Anterior cingulate cortex (tissue), 58 donors: ENCODE measurements around the gene ITGB3.

ENCODE experiments used
- DNase-seq, 58 donors: peaks; one replicate each; lab custom pipeline; 2025; lab: John Stamatoyannopoulos, UW

Gene ITGB3

DNA sequence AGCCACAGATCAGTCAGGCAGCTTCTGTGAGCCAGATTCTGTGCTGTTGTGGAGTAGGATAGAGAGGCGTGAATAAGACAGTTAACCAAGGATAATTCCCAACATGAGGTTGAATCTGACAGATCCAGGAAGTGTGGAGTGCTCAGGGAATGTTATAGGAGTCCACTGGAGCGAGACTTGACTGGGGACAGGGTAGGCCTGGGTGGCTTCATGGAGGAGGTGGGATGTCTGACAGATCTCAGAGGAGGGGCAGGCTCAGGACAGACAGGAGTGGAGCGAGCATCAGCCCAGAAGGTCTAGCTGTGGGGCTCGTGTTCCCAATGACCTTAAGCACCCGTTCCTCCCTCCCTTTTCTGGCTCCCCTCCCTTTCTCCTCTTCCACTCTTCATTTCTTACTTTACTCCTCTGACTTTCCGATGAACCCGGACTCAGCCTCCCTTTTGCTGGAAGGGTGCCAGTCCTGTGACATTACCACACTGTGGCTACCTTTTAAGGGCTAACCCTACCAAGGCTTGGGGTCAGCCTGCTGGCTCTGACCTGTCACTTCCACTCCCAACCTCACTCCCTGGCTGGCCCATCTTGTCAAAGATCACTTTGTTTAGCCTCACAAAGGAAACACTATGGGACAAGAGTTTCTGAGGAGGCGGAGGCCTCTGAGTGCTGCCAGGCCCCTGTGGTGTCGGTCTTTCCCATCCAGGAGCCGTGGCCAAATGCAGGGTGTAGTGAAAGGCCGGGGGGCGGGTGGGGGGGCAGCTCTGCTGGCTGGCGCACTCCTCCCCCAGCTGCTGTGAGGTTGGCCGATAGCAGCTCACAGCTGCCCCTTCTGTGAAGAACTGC lies 41.6 kb downstream of the ITGB3 start:
- peak in 46 of 58 donors; percentile 5 to 88 (median 39) for DNase-seq

DNA sequence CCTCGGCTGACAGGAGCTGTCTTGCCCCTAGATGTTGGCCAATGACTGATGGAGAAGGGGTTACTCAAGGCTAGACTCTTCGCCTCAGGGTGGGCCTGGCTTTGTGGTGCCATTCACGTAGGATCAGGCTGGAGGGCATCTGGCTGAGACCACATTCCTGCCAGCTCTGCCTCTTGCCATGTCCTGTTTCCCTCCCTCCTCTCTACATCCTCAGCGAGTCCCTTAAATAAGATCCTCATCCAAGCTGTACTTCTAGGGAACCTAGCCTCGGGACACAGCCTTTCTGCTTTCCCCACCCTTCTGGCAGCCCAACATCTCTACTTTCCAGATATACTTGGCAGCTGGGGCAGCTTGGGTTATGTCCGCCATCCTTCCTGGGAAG lies 42.2 kb downstream of the ITGB3 start:
- no peak for DNase-seq

GRCh38 chr17:47297661-47298400 lies 44.2 kb downstream of the ITGB3 start:
- no peak for DNase-seq

DNA sequence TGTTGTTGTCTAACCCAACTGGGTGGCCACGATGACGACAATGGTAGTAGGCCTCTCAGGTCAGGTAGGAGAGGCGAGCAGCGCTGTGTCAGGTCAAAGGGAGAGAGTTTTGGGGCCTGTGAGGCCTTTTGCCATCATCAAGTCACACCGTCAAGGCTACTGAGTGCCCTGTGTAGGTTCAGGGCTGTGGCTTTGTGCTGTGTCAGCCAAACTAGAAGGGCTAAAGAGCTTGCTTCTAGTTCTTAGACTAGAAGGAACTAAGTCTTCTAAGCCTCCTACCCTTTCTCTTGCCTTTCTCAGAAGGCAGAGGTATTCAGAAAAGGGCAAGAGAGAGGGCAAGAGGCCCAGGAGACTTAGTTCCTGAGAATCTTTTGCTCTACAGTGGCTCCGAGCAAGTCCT lies 45.1 kb downstream of the ITGB3 start:
- DNase-seq: no peak

DNA sequence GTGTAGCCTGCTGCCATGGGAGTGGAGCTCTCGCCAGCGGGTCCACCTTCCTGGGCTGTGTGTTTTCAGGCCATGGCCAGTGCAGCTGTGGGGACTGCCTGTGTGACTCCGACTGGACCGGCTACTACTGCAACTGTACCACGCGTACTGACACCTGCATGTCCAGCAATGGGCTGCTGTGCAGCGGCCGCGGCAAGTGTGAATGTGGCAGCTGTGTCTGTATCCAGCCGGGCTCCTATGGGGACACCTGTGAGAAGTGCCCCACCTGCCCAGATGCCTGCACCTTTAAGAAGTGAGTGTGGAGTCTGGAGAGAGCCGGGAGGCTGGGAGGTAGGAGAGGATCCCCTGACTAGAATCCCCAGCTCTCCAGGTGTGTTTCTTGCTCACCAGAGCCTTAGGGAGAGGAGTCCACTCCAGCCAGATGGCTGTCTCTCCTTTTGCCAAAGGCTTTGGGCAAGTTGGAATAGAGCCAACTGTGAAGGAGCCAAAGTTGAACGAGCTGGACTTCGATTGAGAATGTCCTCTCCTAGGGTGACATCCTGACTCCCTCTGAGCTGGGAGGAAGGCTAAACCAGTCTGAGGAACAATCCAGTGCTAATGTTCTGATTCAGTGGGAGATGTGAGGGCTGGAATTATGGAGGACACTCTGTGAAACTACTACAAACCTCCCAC lies 45.7 kb downstream of the ITGB3 start:
- DNase-seq: no peak

- DNase-seq: no peak
Measured at GRCh38 chr17:47300718-47301117, 47.1 kb downstream of the ITGB3 start.

GRCh38 chr17:47301161-47301560 lies 47.5 kb downstream of the ITGB3 start:
- DNase-seq: no peak

DNA sequence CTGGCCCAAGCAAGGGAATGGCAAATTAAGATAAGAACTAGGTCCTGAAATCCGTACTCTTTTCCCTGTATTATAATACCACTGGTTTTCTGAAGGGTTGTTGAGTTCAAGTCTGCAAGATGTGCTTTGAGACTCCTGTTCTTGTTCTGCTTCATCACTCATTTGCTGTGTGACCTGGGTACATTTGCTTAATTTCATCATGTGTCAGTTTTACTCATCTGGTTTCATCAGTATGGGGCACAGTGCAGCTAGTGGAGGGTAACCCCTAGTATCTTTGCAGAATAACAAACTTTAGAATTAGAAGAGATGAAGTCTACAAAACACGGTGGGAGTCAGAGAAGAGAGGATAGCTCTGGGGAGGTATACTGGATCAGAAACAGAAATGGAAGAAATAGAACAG lies 48.2 kb downstream of the ITGB3 start:
- no peak for DNase-seq

- no peak for DNase-seq
Measured at GRCh38 chr17:47304186-47304585, 50.6 kb downstream of the ITGB3 start.

- no peak for DNase-seq
Measured at GRCh38 chr17:47305302-47305923, 51.8 kb downstream of the ITGB3 start.

DNA sequence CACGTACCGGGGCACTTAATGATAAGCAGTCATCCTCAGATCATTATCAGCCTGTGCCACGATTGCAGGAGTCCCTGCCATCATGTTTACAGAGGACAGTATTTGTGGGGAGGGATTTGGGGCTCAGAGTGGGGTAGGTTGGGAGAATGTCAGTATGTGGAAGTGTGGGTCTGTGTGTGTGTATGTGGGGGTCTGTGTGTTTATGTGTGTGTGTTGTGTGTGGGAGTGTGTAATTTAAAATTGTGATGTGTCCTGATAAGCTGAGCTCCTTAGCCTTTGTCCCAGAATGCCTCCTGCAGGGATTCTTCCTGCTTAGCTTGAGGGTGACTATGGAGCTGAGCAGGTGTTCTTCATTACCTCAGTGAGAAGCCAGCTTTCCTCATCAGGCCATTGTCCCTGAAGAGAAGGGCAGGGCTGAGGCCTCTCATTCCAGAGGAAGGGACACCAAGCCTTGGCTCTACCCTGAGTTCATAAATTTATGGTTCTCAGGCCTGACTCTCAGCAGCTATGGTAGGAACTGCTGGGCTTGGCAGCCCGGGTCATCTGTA lies 56.6 kb downstream of the ITGB3 start:
- DNase-seq: no peak

DNA sequence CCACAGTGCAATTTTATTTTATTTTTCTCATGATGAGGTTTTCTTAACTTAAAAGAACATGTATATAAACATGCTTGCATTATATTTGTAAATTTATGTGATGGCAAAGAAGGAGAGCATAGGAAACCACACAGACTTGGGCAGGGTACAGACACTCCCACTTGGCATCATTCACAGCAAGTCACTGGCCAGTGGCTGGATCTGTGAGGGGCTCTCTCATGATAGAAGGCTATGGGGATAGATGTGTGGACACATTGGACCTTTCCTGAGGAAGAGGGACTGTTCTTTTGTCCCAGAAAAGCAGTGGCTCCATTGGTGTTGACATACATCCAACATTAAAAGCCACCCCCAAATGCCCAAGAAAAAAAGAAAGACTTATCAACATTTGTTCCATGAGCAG lies 57.8 kb downstream of the ITGB3 start:
- DNase-seq: no peak

DNA sequence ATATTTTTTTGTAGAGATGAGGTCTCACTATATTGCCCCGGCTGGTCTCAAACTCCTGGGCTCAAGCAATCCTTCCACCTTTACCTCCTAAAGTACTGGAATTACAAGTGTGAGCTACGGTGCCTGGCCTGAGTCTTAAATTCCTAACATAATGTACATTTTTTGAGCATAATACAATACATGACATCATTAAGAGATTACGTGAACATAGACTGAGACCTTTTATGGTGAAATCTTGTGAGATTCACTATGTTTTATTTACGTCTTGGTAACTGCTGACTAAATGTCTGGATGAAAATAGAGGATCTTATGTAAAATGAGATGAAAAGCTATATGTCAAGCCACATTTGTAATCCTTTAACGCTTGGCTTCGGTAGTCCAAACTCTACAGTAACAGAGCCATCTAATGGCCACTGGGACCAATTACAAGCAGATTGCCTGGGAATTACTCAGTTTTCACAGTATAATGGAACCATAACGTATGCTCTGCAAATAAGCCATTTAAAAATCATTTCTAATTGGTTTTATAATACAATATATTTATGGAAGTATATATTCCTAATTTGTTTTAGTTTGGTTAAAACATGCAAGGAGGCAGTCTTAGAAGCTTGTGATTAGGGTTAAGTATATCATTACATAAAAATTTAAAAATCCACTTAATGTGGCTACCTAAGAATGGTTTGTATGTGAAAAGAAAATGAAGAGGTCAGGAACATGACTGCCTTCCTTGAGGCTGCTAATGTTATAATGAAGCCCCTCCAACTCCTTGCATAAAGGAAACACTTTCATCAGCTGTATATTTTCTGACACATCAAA lies 62.0 kb downstream of the ITGB3 start:
- DNase-seq: peak in 17 of 58 donors; percentile 1 to 56 (median 8)

DNA sequence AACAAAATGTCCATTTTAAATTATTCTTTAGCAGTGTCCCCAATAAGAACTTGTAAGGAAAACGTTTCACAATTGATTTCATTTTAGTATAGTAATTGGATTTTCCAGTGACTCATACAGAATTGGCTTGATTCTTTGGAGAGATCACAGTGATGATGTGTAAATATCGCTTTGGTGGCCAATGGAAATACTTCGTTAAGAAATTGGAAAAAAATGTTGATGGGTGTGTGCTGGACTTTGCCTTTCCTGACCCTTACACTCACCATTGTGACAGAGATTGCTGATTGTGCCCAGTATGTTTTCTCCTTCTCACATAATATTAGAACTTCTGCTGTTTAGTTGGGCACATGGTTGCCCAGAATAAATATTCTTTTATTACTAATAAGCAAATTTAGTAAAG lies 62.7 kb downstream of the ITGB3 start:
- no peak for DNase-seq

- no peak for DNase-seq
Measured at GRCh38 chr17:47317119-47317518, 63.5 kb downstream of the ITGB3 start.

GRCh38 chr17:47318197-47318918 lies 64.7 kb downstream of the ITGB3 start:
- DNase-seq: no peak

DNA sequence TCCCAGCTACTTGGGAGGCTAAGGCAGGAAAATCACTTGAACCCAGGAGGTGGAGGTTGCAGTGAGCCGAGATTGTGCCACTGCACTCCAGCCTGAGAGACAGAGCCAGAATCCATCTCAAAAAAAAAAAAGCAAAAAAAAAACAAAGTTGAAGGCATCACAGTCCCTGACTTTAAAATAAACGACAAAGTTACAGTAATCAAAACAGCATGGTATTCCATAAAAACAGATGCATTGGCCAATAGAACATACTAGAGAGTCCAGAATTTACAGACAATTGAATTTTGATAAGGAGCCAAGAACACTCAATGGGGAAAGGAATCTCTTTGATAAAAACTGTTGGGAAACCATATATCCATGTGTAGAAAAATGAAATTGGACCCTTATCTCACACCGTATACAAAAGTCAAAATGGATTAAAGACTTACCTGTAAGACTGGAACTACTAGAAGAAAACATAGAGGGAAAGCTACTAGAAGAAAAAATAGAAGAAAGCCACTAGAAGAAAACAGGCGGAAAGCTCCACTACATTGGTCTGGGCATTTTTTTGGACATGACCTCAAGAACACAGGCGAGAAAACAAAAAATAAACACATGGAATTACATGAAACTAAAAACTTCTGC lies 67.4 kb downstream of the ITGB3 start:
- DNase-seq: no peak

GRCh38 chr17:47323382-47324223 lies 70.0 kb downstream of the ITGB3 start, which contains the start of gene EFCAB13:
Gene EFCAB13, plus strand, starts transcription at chr17:47323955. Its CDS starts 4,399 bp downstream, at chr17:47328354.
- DNase-seq: peak in 46 of 58 donors; percentile 3 to 78 (median 37)
